GM12864 (cell line): ENCODE data around the gene SCAF8.

Experiments used
- DNase-seq: peaks from one replicate; pipeline ENCODE4 v3.0.0-alpha.2; 2011; ENCODE audit warnings: low read depth
- H3K4me3 ChIP-seq: 2 replicates; pipeline ENCODE4 v1.5.1; 2011; ENCODE audit warnings: mild to moderate bottlenecking, low read depth, low read length, control low read depth
- TF ChIP-seq, protein P1 (sequence below): IDR thresholded peaks from 2 replicates; pipeline ENCODE4 v1.5.1; 2011; ENCODE audit warnings: low read depth, mild to moderate bottlenecking, moderate library complexity, low read length, control low read depth, inconsistent platforms; ENCODE audit errors: missing control alignments

The SCAF8 gene

GRCh38 chr6:154745243-154745642 lies 12.0 kb downstream of the SCAF8 start:
- TF ChIP-seq, protein P1, sequence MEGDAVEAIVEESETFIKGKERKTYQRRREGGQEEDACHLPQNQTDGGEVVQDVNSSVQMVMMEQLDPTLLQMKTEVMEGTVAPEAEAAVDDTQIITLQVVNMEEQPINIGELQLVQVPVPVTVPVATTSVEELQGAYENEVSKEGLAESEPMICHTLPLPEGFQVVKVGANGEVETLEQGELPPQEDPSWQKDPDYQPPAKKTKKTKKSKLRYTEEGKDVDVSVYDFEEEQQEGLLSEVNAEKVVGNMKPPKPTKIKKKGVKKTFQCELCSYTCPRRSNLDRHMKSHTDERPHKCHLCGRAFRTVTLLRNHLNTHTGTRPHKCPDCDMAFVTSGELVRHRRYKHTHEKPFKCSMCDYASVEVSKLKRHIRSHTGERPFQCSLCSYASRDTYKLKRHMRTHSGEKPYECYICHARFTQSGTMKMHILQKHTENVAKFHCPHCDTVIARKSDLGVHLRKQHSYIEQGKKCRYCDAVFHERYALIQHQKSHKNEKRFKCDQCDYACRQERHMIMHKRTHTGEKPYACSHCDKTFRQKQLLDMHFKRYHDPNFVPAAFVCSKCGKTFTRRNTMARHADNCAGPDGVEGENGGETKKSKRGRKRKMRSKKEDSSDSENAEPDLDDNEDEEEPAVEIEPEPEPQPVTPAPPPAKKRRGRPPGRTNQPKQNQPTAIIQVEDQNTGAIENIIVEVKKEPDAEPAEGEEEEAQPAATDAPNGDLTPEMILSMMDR, result no peak
- H3K4me3 ChIP-seq, result no peak overlapping the region
- DNase-seq, result no peak

DNA sequence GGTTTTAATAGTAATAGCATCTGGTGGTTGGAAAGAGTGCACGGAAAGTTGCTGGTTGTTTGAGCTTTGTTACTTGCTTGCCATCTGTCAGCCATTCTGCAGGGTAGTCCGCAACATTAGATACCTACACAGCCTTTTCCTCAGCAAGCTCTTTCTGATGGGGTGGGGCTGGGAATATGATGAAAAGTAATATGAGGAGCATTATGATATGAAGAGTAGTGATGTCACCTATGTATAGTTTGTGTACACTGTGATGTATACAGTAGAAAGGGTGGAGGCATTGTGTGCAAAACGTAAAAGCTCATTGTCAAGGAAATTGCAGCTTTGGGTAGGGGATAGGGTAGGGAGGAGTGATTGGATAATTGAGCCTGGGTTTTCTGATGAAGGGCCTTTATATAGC lies 16.1 kb downstream of the SCAF8 start:
- TF ChIP-seq, protein P1, result no peak
- no peak for DNase-seq
- H3K4me3 ChIP-seq, result no peak overlapping the region

- no peak overlapping the region for H3K4me3 ChIP-seq
- DNase-seq, result no peak
- TF ChIP-seq, protein P1, result no peak
Observed at GRCh38 chr6:154751011-154751800, 18.0 kb downstream of the SCAF8 start.

GRCh38 chr6:154752022-154752421 lies 18.8 kb downstream of the SCAF8 start:
- TF ChIP-seq, protein P1, result no peak
- no peak overlapping the region for H3K4me3 ChIP-seq
- DNase-seq, result no peak

DNA sequence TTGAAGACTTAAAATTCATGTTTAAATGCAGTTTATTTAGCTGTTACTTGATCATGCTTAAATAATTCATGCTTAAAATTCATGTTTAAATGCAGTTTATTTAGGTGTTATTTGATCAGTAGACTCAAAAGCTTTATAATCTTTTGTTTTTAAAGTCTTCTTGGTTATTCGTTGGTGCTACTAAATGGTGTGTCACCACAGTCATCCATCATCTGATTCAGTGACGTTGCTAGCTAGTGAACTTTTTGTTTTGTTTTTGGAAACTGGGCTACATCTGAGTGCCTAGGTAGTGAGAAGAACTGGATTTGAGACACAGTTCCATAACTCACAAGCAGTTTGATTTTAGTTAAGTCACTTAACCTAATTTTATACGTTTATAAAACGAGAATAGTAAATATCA lies 20.9 kb downstream of the SCAF8 start:
- H3K4me3 ChIP-seq, result no peak overlapping the region
- TF ChIP-seq, protein P1, result no peak
- DNase-seq, result no peak

DNA sequence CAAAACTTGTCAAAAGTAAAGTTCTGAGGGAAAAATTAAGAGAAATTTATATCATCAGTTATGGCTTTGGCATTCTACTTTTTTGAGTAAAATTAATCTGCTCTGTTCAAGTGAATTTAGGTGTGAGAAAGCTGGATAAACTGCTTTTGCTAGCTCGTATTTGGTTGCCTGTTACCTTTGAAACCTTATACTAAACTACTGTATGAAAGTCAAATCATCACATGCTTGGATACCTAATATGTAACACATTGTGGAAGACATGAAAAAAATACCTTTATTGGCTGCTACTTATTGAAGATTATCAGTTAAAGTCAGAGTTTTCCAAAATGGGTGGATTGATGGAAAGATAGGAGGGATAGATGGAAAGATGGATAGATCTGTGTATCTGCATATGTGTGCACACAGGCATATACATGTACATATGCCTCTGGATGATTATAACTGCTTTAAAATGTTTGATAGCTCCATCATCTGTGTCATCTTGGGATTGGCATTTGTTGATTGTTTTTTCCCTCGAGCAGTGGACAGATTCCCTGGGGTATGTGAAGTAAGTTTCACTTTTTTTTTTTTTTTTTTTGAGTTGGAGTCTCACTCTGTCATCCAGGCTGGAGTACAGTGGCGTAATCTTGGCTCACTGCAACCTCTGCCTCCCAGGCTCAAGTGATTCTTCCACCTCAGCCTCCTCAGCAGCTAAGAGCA lies 24.3 kb downstream of the SCAF8 start:
- no peak for DNase-seq
- TF ChIP-seq, protein P1, result no peak
- no peak overlapping the region for H3K4me3 ChIP-seq
